ENCODE measurements around the gene CFDP1.

DNA sequence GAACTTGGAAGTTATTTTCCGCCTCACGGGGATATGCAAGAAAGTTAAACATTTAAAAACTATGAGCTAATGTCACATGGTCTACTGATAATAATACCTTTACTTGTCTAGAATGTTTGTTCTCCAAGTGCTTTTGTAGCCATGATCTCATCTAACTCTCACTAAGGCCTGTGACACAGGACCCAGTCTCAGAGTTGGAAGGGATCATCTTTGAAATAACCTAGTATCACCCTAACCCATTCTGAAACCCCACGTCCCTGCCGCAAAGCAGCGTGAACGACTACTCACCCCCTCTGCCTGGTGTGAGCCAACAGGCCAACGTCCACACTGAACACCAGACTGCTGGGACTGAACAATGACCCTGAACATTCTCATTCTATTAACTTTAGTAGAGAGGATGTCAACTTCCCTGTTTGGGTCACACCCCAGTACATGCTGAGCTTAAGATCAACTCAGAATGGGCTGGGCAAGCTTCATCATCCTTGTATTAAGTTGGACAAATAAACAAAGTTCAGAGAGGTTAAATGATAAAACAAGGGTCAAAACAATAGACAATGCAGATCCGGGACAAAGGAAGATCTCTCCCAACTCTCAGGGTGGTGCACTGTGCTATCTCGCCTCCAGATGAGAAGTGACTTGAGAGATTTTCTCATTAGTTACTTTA is 127.1 kb downstream of the CFDP1 start:
- TF ChIP-seq CTCF (IDR thresholded peaks at IDR 0.05), result no peak
- no peak for TF ChIP-seq POLR2AphosphoS5 (IDR thresholded peaks at IDR 0.05)
- no peak for TF ChIP-seq EP300 (IDR thresholded peaks at IDR 0.05)

Measured in suprapubic skin (tissue), 4 donors.